Transverse colon (tissue), 3 donors: Measurements from ENCODE around the gene ANKS1B.

Experiments
- EP300 ChIP-seq: sonication (generic); formaldehyde crosslinking; IDR thresholded peaks from one replicate; pipeline ENCODE4 v1.6.1; 2017; ENCODE audit warnings: antibody characterized with exemption, low read depth
- POLR2A ChIP-seq: fragments of 450-650 bp; IDR thresholded peaks from one replicate; pipeline ENCODE4 v1.6.1; 2016; ENCODE audit warnings: antibody characterized with exemption, mild to moderate bottlenecking, moderate library complexity
- POLR2AphosphoS5 ChIP-seq, 3 donors: sonication (generic); formaldehyde crosslinking; IDR thresholded peaks; one replicate each; pipeline ENCODE4 v1.6.1; 2016; ENCODE audit warnings: antibody characterized with exemption in 3 of 3

GRCh38 chr12:99766408-99766807 lies 218.3 kb downstream of the ANKS1B start:
- no peak for TF ChIP-seq POLR2A
- TF ChIP-seq EP300, result no peak
- TF ChIP-seq POLR2AphosphoS5 (IDR thresholded peaks at IDR 0.05), result no peak
